ENCODE measurements around the gene ITPKC. TPM values are rescaled to one million over a fixed set of nuclear protein-coding genes. Genes with fewer than 3 reads are reported as not detected.

The ITPKC gene
- total and polyA plus RNA-seq, 2 donors = 6.7 to 35.5 TPM

GRCh38 chr19:40688309-40688708 is 28.6 kb upstream of the ITPKC start:
- Histone ChIP-seq H3K9me3 (ENCODE audit: control insufficient read depth in 2 of 2, insufficient read depth in 1 of 2, low read length in 1 of 2) (no peaks in the 10 kb centered on the region), H3K36me3 (ENCODE audit: control insufficient read depth in 2 of 2, insufficient read depth in 2 of 2, low read length in 1 of 2) (peaks cover 3 to 14% of the 10 kb centered on the region in 2 donors), H3K4me3 (ENCODE audit: low read length in 2 of 2) (no peak overlapping the region), H3K4me1 (ENCODE audit: control insufficient read depth in 2 of 2, insufficient read depth in 2 of 2, low read length in 2 of 2) (peaks cover 12 to 28% of the 10 kb centered on the region in 2 donors), H3K27me3 (ENCODE audit: control insufficient read depth in 2 of 2, insufficient read depth in 1 of 2, low read length in 1 of 2) (peaks cover 0 to 2% of the 10 kb centered on the region in 2 donors), H3K27ac (ENCODE audit: low read depth in 1 of 2, low read length in 1 of 2) (no peak overlapping the region)
- DNase-seq (ENCODE audit: low read depth in 6 of 9, low spot score in 9 of 9) = no peak
- WGBS = 97% methylated on average over 1 of the region's 1 CpG

GRCh38 chr19:40688987-40689338 is 27.9 kb upstream of the ITPKC start:
- Histone ChIP-seq H3K4me3 (ENCODE audit: low read length in 2 of 2) (peak overlapping the region in 1 of 2 donors; percentile 34), H3K9me3 (ENCODE audit: control insufficient read depth in 2 of 2, insufficient read depth in 1 of 2, low read length in 1 of 2) (no peaks in the 10 kb centered on the region), H3K27me3 (ENCODE audit: control insufficient read depth in 2 of 2, insufficient read depth in 1 of 2, low read length in 1 of 2) (peaks cover 0 to 2% of the 10 kb centered on the region in 2 donors), H3K4me1 (ENCODE audit: control insufficient read depth in 2 of 2, insufficient read depth in 2 of 2, low read length in 2 of 2) (peaks cover 12 to 28% of the 10 kb centered on the region in 2 donors), H3K27ac (ENCODE audit: low read depth in 1 of 2, low read length in 1 of 2) (no peak overlapping the region), H3K36me3 (ENCODE audit: control insufficient read depth in 2 of 2, insufficient read depth in 2 of 2, low read length in 1 of 2) (peaks cover 4 to 17% of the 10 kb centered on the region in 2 donors)
- peak in 1 of 9 donors; percentile 4 for DNase-seq (ENCODE audit: low read depth in 6 of 9, low spot score in 9 of 9)
- WGBS = 95% methylated on average over 4 of the region's 4 CpGs

- no peaks in the 10 kb centered on the region for H3K9me3 ChIP-seq (ENCODE audit: control insufficient read depth in 2 of 2, insufficient read depth in 1 of 2, low read length in 1 of 2)
- H3K4me3 ChIP-seq (ENCODE audit: low read length in 2 of 2) = peak overlapping the region; percentile 34 to 64
- H3K27me3 ChIP-seq (ENCODE audit: control insufficient read depth in 2 of 2, insufficient read depth in 1 of 2, low read length in 1 of 2) = peaks cover 0 to 2% of the 10 kb centered on the region in 2 donors
- H3K36me3 ChIP-seq (ENCODE audit: control insufficient read depth in 2 of 2, insufficient read depth in 2 of 2, low read length in 1 of 2) = peaks cover 9 to 19% of the 10 kb centered on the region in 2 donors
- WGBS = 85% methylated on average over 18 of the region's 18 CpGs
- peak in 6 of 9 donors; percentile 2 to 60 (median 28) for DNase-seq (ENCODE audit: low read depth in 6 of 9, low spot score in 9 of 9)
- peak overlapping the region in 1 of 2 donors; percentile 32 for H3K27ac ChIP-seq (ENCODE audit: low read depth in 1 of 2, low read length in 1 of 2)
- peaks cover 12 to 28% of the 10 kb centered on the region in 2 donors for H3K4me1 ChIP-seq (ENCODE audit: control insufficient read depth in 2 of 2, insufficient read depth in 2 of 2, low read length in 2 of 2)
Measured at GRCh38 chr19:40689339-40690049, 27.4 kb upstream of the ITPKC start.

GRCh38 chr19:40690050-40690692 is 26.7 kb upstream of the ITPKC start, which contains the start of gene NUMBL:
Gene NUMBL (minus strand): TSS chr19:40690651. CDS start chr19:40690483, 168 bp downstream.
- 7% methylated on average over 50 of the region's 50 CpGs for WGBS
- peak within 1 kb of the TSS; percentile 46 to 64 for H3K4me3 ChIP-seq (ENCODE audit: low read length in 2 of 2)
- H3K27ac ChIP-seq (ENCODE audit: low read depth in 1 of 2, low read length in 1 of 2) = peak within 1 kb of the TSS; percentile 55 to 76
- DNase-seq (ENCODE audit: low read depth in 6 of 9, low spot score in 9 of 9) = peak in 1 of 9 donors; percentile 4
- peaks cover 12 to 28% of the 10 kb centered on the region in 2 donors for H3K4me1 ChIP-seq (ENCODE audit: control insufficient read depth in 2 of 2, insufficient read depth in 2 of 2, low read length in 2 of 2)
- H3K9me3 ChIP-seq (ENCODE audit: control insufficient read depth in 2 of 2, insufficient read depth in 1 of 2, low read length in 1 of 2) = no peaks in the 10 kb centered on the region
- H3K36me3 ChIP-seq (ENCODE audit: control insufficient read depth in 2 of 2, insufficient read depth in 2 of 2, low read length in 1 of 2) = peaks cover 10 to 20% of the 10 kb centered on the region in 2 donors
- H3K27me3 ChIP-seq (ENCODE audit: control insufficient read depth in 2 of 2, insufficient read depth in 1 of 2, low read length in 1 of 2) = peaks cover 0 to 2% of the 10 kb centered on the region in 2 donors

GRCh38 chr19:40690693-40691420 is 26.1 kb upstream of the ITPKC start:
- H3K36me3 ChIP-seq (ENCODE audit: control insufficient read depth in 2 of 2, insufficient read depth in 2 of 2, low read length in 1 of 2) = peaks cover 13 to 25% of the 10 kb centered on the region in 2 donors
- H3K27ac ChIP-seq (ENCODE audit: low read depth in 1 of 2, low read length in 1 of 2) = peak overlapping the region; percentile 55 to 76
- H3K9me3 ChIP-seq (ENCODE audit: control insufficient read depth in 2 of 2, insufficient read depth in 1 of 2, low read length in 1 of 2) = no peaks in the 10 kb centered on the region
- H3K4me3 ChIP-seq (ENCODE audit: low read length in 2 of 2) = peak overlapping the region; percentile 46 to 64
- peak; percentile 34 to 89 (median 80) for DNase-seq (ENCODE audit: low read depth in 6 of 9, low spot score in 9 of 9)
- peaks cover 12 to 28% of the 10 kb centered on the region in 2 donors for H3K4me1 ChIP-seq (ENCODE audit: control insufficient read depth in 2 of 2, insufficient read depth in 2 of 2, low read length in 2 of 2)
- WGBS = under 1% methylated on average over 56 of the region's 56 CpGs
- peaks cover 0 to 2% of the 10 kb centered on the region in 2 donors for H3K27me3 ChIP-seq (ENCODE audit: control insufficient read depth in 2 of 2, insufficient read depth in 1 of 2, low read length in 1 of 2)

GRCh38 chr19:40691421-40692211 is 25.3 kb upstream of the ITPKC start:
- peak overlapping the region in 1 of 2 donors; percentile 64 for H3K4me3 ChIP-seq (ENCODE audit: low read length in 2 of 2)
- peak overlapping the region; percentile 38 to 76 for H3K27ac ChIP-seq (ENCODE audit: low read depth in 1 of 2, low read length in 1 of 2)
- DNase-seq (ENCODE audit: low read depth in 6 of 9, low spot score in 9 of 9) = peak in 5 of 9 donors; percentile 14 to 73 (median 53)
- H3K4me1 ChIP-seq (ENCODE audit: control insufficient read depth in 2 of 2, insufficient read depth in 2 of 2, low read length in 2 of 2) = peaks cover 12 to 28% of the 10 kb centered on the region in 2 donors
- peaks cover 15 to 27% of the 10 kb centered on the region in 2 donors for H3K36me3 ChIP-seq (ENCODE audit: control insufficient read depth in 2 of 2, insufficient read depth in 2 of 2, low read length in 1 of 2)
- WGBS = 63% methylated on average over 23 of the region's 24 CpGs
- H3K9me3 ChIP-seq (ENCODE audit: control insufficient read depth in 2 of 2, insufficient read depth in 1 of 2, low read length in 1 of 2) = no peaks in the 10 kb centered on the region
- peaks cover 0 to 2% of the 10 kb centered on the region in 2 donors for H3K27me3 ChIP-seq (ENCODE audit: control insufficient read depth in 2 of 2, insufficient read depth in 1 of 2, low read length in 1 of 2)

GRCh38 chr19:40692212-40692551 is 24.7 kb upstream of the ITPKC start:
- 97% methylated on average over 14 of the region's 14 CpGs for WGBS
- H3K27ac ChIP-seq (ENCODE audit: low read depth in 1 of 2, low read length in 1 of 2) = no peak overlapping the region
- no peak for DNase-seq (ENCODE audit: low read depth in 6 of 9, low spot score in 9 of 9)
- H3K9me3 ChIP-seq (ENCODE audit: control insufficient read depth in 2 of 2, insufficient read depth in 1 of 2, low read length in 1 of 2) = no peaks in the 10 kb centered on the region
- H3K4me3 ChIP-seq (ENCODE audit: low read length in 2 of 2) = no peak overlapping the region
- H3K27me3 ChIP-seq (ENCODE audit: control insufficient read depth in 2 of 2, insufficient read depth in 1 of 2, low read length in 1 of 2) = peaks cover 0 to 2% of the 10 kb centered on the region in 2 donors
- H3K36me3 ChIP-seq (ENCODE audit: control insufficient read depth in 2 of 2, insufficient read depth in 2 of 2, low read length in 1 of 2) = peaks cover 18 to 27% of the 10 kb centered on the region in 2 donors
- peaks cover 12 to 28% of the 10 kb centered on the region in 2 donors for H3K4me1 ChIP-seq (ENCODE audit: control insufficient read depth in 2 of 2, insufficient read depth in 2 of 2, low read length in 2 of 2)

GRCh38 chr19:40693150-40693788 is 23.6 kb upstream of the ITPKC start:
- Histone ChIP-seq H3K9me3 (ENCODE audit: control insufficient read depth in 2 of 2, insufficient read depth in 1 of 2, low read length in 1 of 2) (no peaks in the 10 kb centered on the region), H3K4me1 (ENCODE audit: control insufficient read depth in 2 of 2, insufficient read depth in 2 of 2, low read length in 2 of 2) (peaks cover 12 to 28% of the 10 kb centered on the region in 2 donors), H3K4me3 (ENCODE audit: low read length in 2 of 2) (no peak overlapping the region), H3K27me3 (ENCODE audit: control insufficient read depth in 2 of 2, insufficient read depth in 1 of 2, low read length in 1 of 2) (peaks cover 0 to 2% of the 10 kb centered on the region in 2 donors), H3K27ac (ENCODE audit: low read depth in 1 of 2, low read length in 1 of 2) (no peak overlapping the region), H3K36me3 (ENCODE audit: control insufficient read depth in 2 of 2, insufficient read depth in 2 of 2, low read length in 1 of 2) (peaks cover 18 to 27% of the 10 kb centered on the region in 2 donors)
- DNase-seq (ENCODE audit: low read depth in 6 of 9, low spot score in 9 of 9) = no peak
- 98% methylated on average over 11 of the region's 11 CpGs for WGBS

Measured in thymus (tissue), 11 donors.